GM12892 (cell line): ENCODE data around the gene FAM107B.

Experiments used
- POLR2A ChIP-seq: IDR thresholded peaks from 2 replicates; pipeline ENCODE4 v1.6.1; 2011; ENCODE audit warnings: low read depth, low read length, control low read depth
- TAF1 ChIP-seq: IDR thresholded peaks from 2 replicates; pipeline ENCODE4 v1.6.1; 2011; ENCODE audit warnings: low read depth, mild to moderate bottlenecking, control low read depth, low read length, borderline replicate concordance

- TF ChIP-seq POLR2A (no peak), TAF1 (no peak)
Measured at GRCh38 chr10:14547816-14548215, 226.9 kb downstream of the FAM107B start.
